ENCODE measurements around the gene PRSS37. TPM values are rescaled to one million over a fixed set of nuclear protein-coding genes. Genes with fewer than 3 reads are reported as not detected.

The PRSS37 gene
- total RNA-seq, 1 experiment from 2014 or later = not detected

DNA sequence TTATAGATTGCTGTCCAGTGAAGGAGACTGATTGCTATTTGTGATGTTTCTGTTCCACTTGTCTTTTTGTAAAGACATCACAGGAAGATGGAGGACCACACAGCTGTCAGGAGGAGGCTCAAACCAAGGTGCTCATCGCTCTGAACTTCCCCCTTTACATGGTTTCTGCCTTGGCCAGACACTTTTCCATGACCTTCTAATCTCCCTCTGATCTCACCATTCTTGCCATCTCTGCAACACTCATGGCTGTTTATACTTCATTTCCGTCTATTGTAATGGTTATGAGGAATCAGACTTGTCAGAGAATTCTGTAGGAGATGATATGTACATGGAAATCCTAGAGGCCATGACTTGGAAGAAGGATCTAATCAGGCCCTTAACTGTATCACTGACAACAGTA lies 53.0 kb downstream of the PRSS37 start:
- DNase-seq (ENCODE audit: low read depth) = no peak

Other genes with a start within 250 kb of the PRSS37 start
- gene DENND11, start 139.3 kb downstream of the PRSS37 start, total RNA-seq (2014; rRNA removed) = 1.9 and 2.3 TPM in 2 replicates
- gene WEE2, start 133.1 kb downstream of the PRSS37 start, total RNA-seq (2014; rRNA removed) = not detected in 2 replicates
- 314 and 326 TPM in 2 replicates for gene SSBP1, start 103.1 kb downstream of the PRSS37 start, total RNA-seq (2014; rRNA removed)
- gene TAS2R3, start 77.4 kb downstream of the PRSS37 start, total RNA-seq (2014; rRNA removed) = 0.19 and 0.34 TPM in 2 replicates
- gene TAS2R4, start 64.8 kb downstream of the PRSS37 start, total RNA-seq (2014; rRNA removed) = 0.06 and 0.34 TPM in 2 replicates
- gene TAS2R5, start 51.3 kb downstream of the PRSS37 start, total RNA-seq (2014; rRNA removed) = not detected in 2 replicates
- not detected in 2 replicates for gene OR9A4, start 74.9 kb upstream of the PRSS37 start, total RNA-seq (2014; rRNA removed)
- gene CLEC5A, start 105.5 kb upstream of the PRSS37 start, total RNA-seq (2014; rRNA removed) = not detected in 2 replicates
- gene TAS2R38, start 132.3 kb upstream of the PRSS37 start, total RNA-seq (2014; rRNA removed) = not detected in 2 replicates
- gene MGAM, start 154.4 kb upstream of the PRSS37 start, total RNA-seq (2014; rRNA removed) = 0.06 and 0.17 TPM in 2 replicates